SH-SY5Y (cell line): ENCODE measurements around the gene MMRN2.

ENCODE experiments used
- GATA2 ChIP-seq: IDR thresholded peaks from 2 replicates; pipeline ENCODE4 v1.6.1; 2011; ENCODE audit warnings: mild to moderate bottlenecking, low read depth, low read length
- GATA3 ChIP-seq: IDR thresholded peaks from 2 replicates; pipeline ENCODE4 v1.6.1; 2011; ENCODE audit warnings: low read depth, mild to moderate bottlenecking, low read length, moderate library complexity

GRCh38 chr10:86964847-86965190 lies 7.4 kb upstream of the MMRN2 start:
- TF ChIP-seq GATA2 (no peak), GATA3 (no peak)
